ENCODE measurements around the gene ZNF804A. TPM values are rescaled to one million over a fixed set of nuclear protein-coding genes. Genes with fewer than 3 reads are reported as not detected.

ZNF804A gene
- total RNA-seq, 4 donors from 2014 or later: 0.05 to 0.10 TPM; not detected in 2

DNA sequence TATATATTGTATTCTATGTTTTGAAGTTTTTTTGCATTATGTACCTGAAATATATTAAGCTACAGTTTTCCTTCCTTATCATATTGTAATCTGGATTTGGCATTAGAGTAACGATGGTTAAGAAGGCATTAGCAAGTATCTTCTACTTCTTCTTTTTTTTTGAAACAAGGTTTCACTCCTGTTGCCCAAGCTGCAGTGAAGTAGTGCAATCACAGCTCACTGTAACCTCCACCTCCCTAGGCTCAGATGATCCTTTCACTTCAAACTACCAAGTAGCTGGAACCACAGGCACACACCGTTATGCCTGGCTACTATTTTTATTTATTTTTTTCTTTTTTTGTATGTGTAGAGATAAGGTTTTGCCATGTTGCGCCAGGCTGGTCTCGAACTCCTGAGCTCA is 201.1 kb downstream of the ZNF804A start:
- WGBS, 2 donors: 86 to 89% methylated on average over 4 of the region's 4 CpGs
- intact Hi-C loops (cut with DNase I; ENCODE audit: low total_unique reads): no loop called here
- DNase-seq (ENCODE audit: low spot score in 2 of 2): no peak
- H3K4me3 ChIP-seq (ENCODE audit: low read depth, poor library complexity, severe bottlenecking): no peak overlapping the region
- TF ChIP-seq POLR2A (IDR thresholded peaks at IDR 0.05): no peak
- TF ChIP-seq, protein P1, sequence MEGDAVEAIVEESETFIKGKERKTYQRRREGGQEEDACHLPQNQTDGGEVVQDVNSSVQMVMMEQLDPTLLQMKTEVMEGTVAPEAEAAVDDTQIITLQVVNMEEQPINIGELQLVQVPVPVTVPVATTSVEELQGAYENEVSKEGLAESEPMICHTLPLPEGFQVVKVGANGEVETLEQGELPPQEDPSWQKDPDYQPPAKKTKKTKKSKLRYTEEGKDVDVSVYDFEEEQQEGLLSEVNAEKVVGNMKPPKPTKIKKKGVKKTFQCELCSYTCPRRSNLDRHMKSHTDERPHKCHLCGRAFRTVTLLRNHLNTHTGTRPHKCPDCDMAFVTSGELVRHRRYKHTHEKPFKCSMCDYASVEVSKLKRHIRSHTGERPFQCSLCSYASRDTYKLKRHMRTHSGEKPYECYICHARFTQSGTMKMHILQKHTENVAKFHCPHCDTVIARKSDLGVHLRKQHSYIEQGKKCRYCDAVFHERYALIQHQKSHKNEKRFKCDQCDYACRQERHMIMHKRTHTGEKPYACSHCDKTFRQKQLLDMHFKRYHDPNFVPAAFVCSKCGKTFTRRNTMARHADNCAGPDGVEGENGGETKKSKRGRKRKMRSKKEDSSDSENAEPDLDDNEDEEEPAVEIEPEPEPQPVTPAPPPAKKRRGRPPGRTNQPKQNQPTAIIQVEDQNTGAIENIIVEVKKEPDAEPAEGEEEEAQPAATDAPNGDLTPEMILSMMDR (IDR thresholded peaks at IDR 0.05): no peak

DNA sequence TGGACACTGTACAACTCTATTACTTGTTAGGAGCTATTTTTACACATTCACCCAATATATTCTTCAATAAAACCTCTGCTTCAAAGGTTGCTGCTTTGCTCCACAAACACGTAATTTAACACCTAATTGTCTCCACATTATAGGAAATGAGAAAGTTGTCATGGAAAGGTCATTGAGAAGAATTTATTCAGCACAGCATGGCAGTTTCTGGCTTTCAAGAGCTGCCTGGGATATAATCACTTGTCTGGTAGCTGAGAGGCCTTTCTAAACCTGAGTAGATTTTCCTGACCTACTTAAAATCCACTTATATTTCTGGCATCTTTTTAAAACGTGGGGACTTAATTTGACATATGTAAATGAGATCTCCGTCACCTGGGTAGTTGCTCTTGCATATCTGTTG is 216.1 kb downstream of the ZNF804A start:
- TF ChIP-seq, protein P1 (IDR thresholded peaks at IDR 0.05): no peak
- no peak for TF ChIP-seq POLR2A (IDR thresholded peaks at IDR 0.05)
- DNase-seq (ENCODE audit: low spot score in 2 of 2): no peak
- 51 to 54% methylated on average over 3 of the region's 3 CpGs for WGBS, 2 donors
- H3K4me3 ChIP-seq (ENCODE audit: low read depth, poor library complexity, severe bottlenecking): no peak overlapping the region
- intact Hi-C loops (cut with DNase I; ENCODE audit: low total_unique reads): no loop called here

DNA sequence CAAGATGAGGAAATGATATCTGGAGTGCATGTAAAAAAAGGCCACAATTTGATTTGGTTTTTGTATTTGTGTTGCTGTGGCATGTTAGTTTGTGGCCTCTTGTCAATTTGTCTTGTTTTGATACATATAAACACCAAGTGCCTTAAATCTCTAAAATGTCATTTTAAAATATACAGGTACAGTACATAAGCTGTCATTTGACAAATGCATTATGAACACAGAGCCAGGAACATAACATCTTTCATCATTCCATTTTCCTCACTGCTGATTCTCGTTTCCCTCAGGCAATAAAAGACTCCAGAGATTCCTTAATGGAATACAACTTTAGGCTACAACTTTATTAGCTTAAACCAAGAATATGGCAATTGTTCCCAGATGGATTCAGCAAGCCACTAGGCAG is 217.5 kb downstream of the ZNF804A start:
- 22 to 35% methylated on average over 1 of the region's 1 CpG for WGBS, 2 donors
- no peak for TF ChIP-seq POLR2A (IDR thresholded peaks at IDR 0.05)
- TF ChIP-seq, protein P1 (IDR thresholded peaks at IDR 0.05): no peak
- H3K4me3 ChIP-seq (ENCODE audit: low read depth, poor library complexity, severe bottlenecking): no peak overlapping the region
- no peak for DNase-seq (ENCODE audit: low spot score in 2 of 2)
- intact Hi-C loops (cut with DNase I; ENCODE audit: low total_unique reads): no loop called here

DNA sequence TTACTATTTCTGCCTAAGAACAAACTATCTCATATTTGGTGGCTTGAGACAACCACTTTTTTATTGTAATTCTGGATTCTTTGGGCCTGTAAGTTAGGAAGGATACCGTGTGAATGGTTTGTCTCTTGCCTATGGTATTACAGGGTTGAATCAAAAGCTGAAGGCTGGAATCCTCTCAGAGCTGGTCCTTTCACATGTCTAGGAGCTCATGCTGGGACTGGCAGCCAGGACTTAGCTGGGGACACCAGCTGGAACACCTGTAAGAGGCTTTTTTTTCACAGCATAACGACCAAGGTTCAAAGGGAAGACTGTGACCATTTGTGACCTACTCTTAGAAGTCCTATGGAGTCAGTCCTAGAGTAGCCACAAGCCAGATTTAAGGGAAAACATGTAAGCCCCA is 226.3 kb downstream of the ZNF804A start:
- 48 to 62% methylated on average over 2 of the region's 2 CpGs for WGBS, 2 donors
- intact Hi-C loops (cut with DNase I; ENCODE audit: low total_unique reads): no loop called here
- H3K4me3 ChIP-seq (ENCODE audit: low read depth, poor library complexity, severe bottlenecking): no peak overlapping the region
- TF ChIP-seq, protein P1 (IDR thresholded peaks at IDR 0.05): no peak
- no peak for TF ChIP-seq POLR2A (IDR thresholded peaks at IDR 0.05)
- DNase-seq (ENCODE audit: low spot score in 2 of 2): no peak

DNA sequence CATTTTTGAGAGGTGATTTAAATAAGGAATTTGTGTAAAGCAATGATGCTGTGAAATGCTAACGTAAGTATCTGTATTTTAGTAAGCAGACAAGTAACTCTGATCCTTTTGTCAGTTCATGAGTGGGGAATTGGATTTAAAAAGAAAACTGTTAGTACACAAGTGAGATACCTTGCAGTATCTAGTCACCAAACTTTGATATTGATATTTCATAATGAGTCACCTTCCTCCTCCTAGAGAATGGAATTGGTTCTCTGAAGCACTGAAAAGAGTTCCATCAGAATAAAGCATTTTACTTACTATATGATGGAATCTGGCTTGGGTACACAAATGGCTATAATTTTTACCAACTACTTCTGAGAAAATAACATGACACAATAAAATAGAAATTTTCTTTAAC is 232.2 kb downstream of the ZNF804A start:
- no peak overlapping the region for H3K4me3 ChIP-seq (ENCODE audit: low read depth, poor library complexity, severe bottlenecking)
- WGBS, 2 donors: 79 to 82% methylated on average over 1 of the region's 1 CpG
- intact Hi-C loops (cut with DNase I; ENCODE audit: low total_unique reads): no loop called here
- no peak for DNase-seq (ENCODE audit: low spot score in 2 of 2)
- TF ChIP-seq, protein P1 (IDR thresholded peaks at IDR 0.05): no peak
- no peak for TF ChIP-seq POLR2A (IDR thresholded peaks at IDR 0.05)

DNA sequence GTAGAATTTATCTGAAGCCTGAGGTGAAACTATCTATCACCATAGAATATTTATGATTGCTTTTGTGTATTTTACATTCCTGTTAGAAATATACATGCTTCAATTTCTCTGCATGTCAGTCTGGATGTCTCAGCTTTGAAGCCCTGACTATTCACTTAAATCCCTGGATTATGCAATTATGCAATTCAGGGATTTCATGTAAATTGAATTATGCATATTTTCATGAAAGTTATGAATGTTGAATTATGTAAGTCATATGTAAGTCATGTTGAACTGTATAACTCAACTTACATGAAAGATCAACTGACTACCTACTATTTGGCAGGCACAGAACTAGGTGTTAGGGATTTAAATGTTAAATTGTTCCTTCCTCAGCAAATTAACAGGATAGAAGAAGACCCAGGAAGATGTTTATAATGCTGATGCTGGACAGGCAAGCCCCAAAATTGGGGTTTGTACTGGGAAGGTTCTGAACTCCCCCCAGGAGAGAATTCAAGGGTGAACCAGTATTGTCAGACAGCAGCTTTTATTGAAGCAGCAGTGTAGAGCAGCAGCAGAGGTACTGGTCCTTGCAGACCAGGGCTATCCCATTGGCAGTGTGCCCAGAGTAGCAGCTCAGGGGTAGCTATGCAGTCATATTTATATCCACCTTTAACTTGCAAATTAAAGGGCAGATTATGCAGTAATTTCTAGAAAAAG is 236.5 kb downstream of the ZNF804A start:
- H3K4me3 ChIP-seq (ENCODE audit: low read depth, poor library complexity, severe bottlenecking): no peak overlapping the region
- intact Hi-C loops (cut with DNase I; ENCODE audit: low total_unique reads): no loop called here
- TF ChIP-seq, protein P1 (IDR thresholded peaks at IDR 0.05): no peak
- TF ChIP-seq POLR2A (IDR thresholded peaks at IDR 0.05): no peak
- no peak for DNase-seq (ENCODE audit: low spot score in 2 of 2)

All from lower leg skin (tissue), 4 donors.